Spleen (tissue), 11 donors: ENCODE data around the gene ST3GAL4. TPM values are rescaled to one million over a fixed set of nuclear protein-coding genes. Genes with fewer than 3 reads are reported as not detected.
A peak's percentile ranks its signal among the peaks of the same experiment; 100 is the strongest.
"Not testable (repeated sequence)": the region's sequence is repeated elsewhere in the genome, so short reads cannot be mapped to it uniquely, and the experiment has no call there.

Experiments
- DNase-seq: peaks from one replicate; pipeline ENCODE4 v3.0.0-alpha.2; 2020
- H3K27ac ChIP-seq, 8 donors: fragments of 200-600 bp; sonication (generic) in 7 of 8; 1 replicate in 4 of 8; 2 replicates in 4 of 8; pipeline versions ENCODE4 v1.5.0 to v1.8.0; 2016 to 2021; ENCODE audit warnings: inconsistent platforms in 4 of 8, mild to moderate bottlenecking in 4 of 8, moderate library complexity in 1 of 8
- H3K27me3 ChIP-seq, 7 donors: fragments of 200-600 bp; sonication (generic) in 6 of 7; replicated peaks in 1 of 7; 1 replicate in 4 of 7; 2 replicates in 3 of 7; pipeline versions ENCODE4 v1.5.0 to v1.8.0; 2016 to 2021; ENCODE audit warnings: inconsistent platforms in 3 of 7, mild to moderate bottlenecking in 1 of 7
- H3K36me3 ChIP-seq, 6 donors: fragments of 200-600 bp; sonication (generic) in 5 of 6; 1 replicate in 4 of 6; 2 replicates in 2 of 6; pipeline versions ENCODE4 v1.5.0 to v1.8.0; 2016 to 2021; ENCODE audit warnings: inconsistent platforms in 2 of 6
- H3K4me1 ChIP-seq, 6 donors: fragments of 200-600 bp; sonication (generic) in 5 of 6; 1 replicate in 3 of 6; 2 replicates in 3 of 6; pipeline versions ENCODE4 v1.5.0 to v1.8.0; 2016 to 2021; ENCODE audit warnings: inconsistent platforms in 3 of 6
- H3K4me3 ChIP-seq, 8 donors: fragments of 200-600 bp; sonication (generic) in 7 of 8; 1 replicate in 4 of 8; 2 replicates in 4 of 8; pipeline versions ENCODE4 v1.5.0 to v1.8.0; 2016 to 2021; ENCODE audit warnings: inconsistent platforms in 4 of 8, mild to moderate bottlenecking in 4 of 8, moderate library complexity in 2 of 8
- H3K9me3 ChIP-seq, 8 donors: fragments of 200-600 bp; sonication (generic) in 7 of 8; 1 replicate in 4 of 8; 2 replicates in 4 of 8; pipeline versions ENCODE4 v1.5.0 to v1.8.0; 2016 to 2021; ENCODE audit warnings: inconsistent platforms in 4 of 8
- CTCF ChIP-seq, 11 experiments: fragments of 200-600 bp in 7 of 11; fragments of 450-650 bp in 4 of 11; sonication (generic) in 4 of 11; IDR thresholded peaks in 8 of 11; conservative IDR thresholded peaks in 3 of 11; 1 replicate in 7 of 11; 2 replicates in 4 of 11; pipeline versions ENCODE4 v1.4.0 to v1.8.0; 2016 to 2021; ENCODE audit warnings: antibody characterized with exemption in 11 of 11, inconsistent platforms in 4 of 11, mild to moderate bottlenecking in 1 of 11
- POLR2A ChIP-seq, 3 donors: fragments of 450-650 bp; IDR thresholded peaks; one replicate each; pipeline ENCODE4 v1.5.1; 2017; ENCODE audit warnings: antibody characterized with exemption in 3 of 3, mild to moderate bottlenecking in 1 of 3
- POLR2AphosphoS5 ChIP-seq, 3 donors: sonication (generic); formaldehyde crosslinking; IDR thresholded peaks; one replicate each; pipeline ENCODE4 v1.5.1; 2017; ENCODE audit warnings: antibody characterized with exemption in 3 of 3
- WGBS, 5 donors: extraction: QIAGEN DNeasy Blood & Tissue Kit in 3 of 5; methylation state at CpG; one replicate each; pipeline versions ENCODE4 v1.1.5 to v1.1.7; 2013 to 2018; 5-methylcytosine and 5-hydroxymethylcytosine counted together
- intact Hi-C: fragments of 100-400 bp; cut with DNase I; formaldehyde crosslinking; loops from one replicate; pipeline ENCODE4 v1.15.0; 2023; ENCODE audit warnings: low total_unique reads
- polyA plus RNA-seq, 3 donors: library from polyadenylated mRNA; stranded (reverse); fragments of 200-250 nt; gene quantifications; one replicate each; pipeline ENCODE4 v1.2.1, GENCODE V29; 2013
- total RNA-seq, 7 donors: library from RNA; depleted of rRNA in 3 of 7; stranded (reverse); fragments of >200 nt in 3 of 7; fragmentation: NEBNext Ultra II Directional in 4 of 7; extraction: Animal tissue kit (Norgen Biotek cat#: 25700) in 4 of 7; gene quantifications; one replicate each; pipeline versions ENCODE4 v1.1.0 to v1.2.1, GENCODE V29; 2016 to 2021
- donor health status: healthy with polysubstance abuse.
- donor health status: DM: no; HTN: no; CAD: no; lungs with moderate emphysema.
- donor health status: DM: no; HTN: no; CAD: no.
- donor health status: Bipolar disorder and iron deficiency.
- donor health status: healthy.
- donor health status: DM: no; HTN: no; CAD: no.
- donor health status: DM: yes; HTN: yes; CAD: no.

Gene ST3GAL4
- total and polyA plus RNA-seq, 10 donors = 12.8 to 102 (median 47.4) TPM

- WGBS, 5 donors = 82 to 97% (median 89%) methylated on average over 8 to 10 of the region's 13 CpGs
- peak overlapping the region in 2 of 8 donors; percentile 40 to 41 for H3K27ac ChIP-seq
- DNase-seq = not testable (repeated sequence)
Observed at GRCh38 chr11:126395784-126396183, 40.3 kb downstream of the ST3GAL4 start.

GRCh38 chr11:126396266-126396665, 40.8 kb downstream of the ST3GAL4 start:
- 92 to 97% (median 95%) methylated on average over 14 to 15 of the region's 15 CpGs for WGBS, 5 donors
- Histone ChIP-seq H3K4me1 (peaks cover 3 to 47% (median 23%) of the 10 kb centered on the region in 6 donors), H3K27ac (peak overlapping the region in 1 of 8 donors; percentile 21)
- H3K36me3 ChIP-seq, H3K4me3 ChIP-seq, H3K27me3 ChIP-seq, H3K9me3 ChIP-seq, intact Hi-C loops: not testable (repeated sequence)
- peak; percentile 61 for DNase-seq
- peak in 1 of 3 donors; percentile 9 for TF ChIP-seq POLR2AphosphoS5 (IDR thresholded peaks at IDR 0.05)

More at GRCh38 chr11:126395784-126396183, 40.3 kb downstream of the ST3GAL4 start:
- intact Hi-C loops, H3K36me3 ChIP-seq, H3K4me3 ChIP-seq, H3K9me3 ChIP-seq, H3K27me3 ChIP-seq: not testable (repeated sequence)
- peaks cover 3 to 49% (median 27%) of the 10 kb centered on the region in 6 donors for H3K4me1 ChIP-seq
- TF ChIP-seq POLR2AphosphoS5 (IDR thresholded peaks at IDR 0.05) = peak in 1 of 3 donors; percentile 39

DNA sequence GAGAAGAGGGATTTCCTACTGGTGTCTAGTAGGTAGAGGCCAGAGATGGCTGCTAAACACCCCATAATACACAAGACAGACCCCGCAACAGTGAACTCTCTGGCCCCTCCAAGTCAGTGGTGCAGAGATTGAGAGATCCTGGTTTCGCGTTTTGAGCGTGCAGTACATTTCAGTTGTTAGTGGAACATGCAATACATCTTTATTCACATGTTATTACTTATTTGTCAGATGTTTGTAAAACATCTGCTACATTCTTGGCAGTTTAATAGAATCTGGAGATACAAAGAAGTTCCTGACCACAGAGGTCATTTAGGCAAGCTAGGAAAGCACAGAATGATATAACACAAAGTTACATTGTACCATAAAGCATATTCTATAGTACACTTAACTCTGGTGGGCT, 41.5 kb downstream of the ST3GAL4 start:
- Histone ChIP-seq H3K36me3 (no peaks in the 10 kb centered on the region), H3K27me3 (no peaks in the 10 kb centered on the region), H3K9me3 (peaks cover 0 to 6% (median 0%) of the 10 kb centered on the region in 8 donors), H3K27ac (peak overlapping the region in 1 of 8 donors; percentile 21), H3K4me3 (no peak overlapping the region), H3K4me1 (peaks cover 2 to 40% (median 19%) of the 10 kb centered on the region in 6 donors)
- intact Hi-C loops = no loop called here
- 69 to 92% (median 88%) methylated on average over 4 of the region's 4 CpGs for WGBS, 5 donors
- TF ChIP-seq POLR2A (IDR thresholded peaks at IDR 0.05) (no peak), CTCF (IDR thresholded peaks at IDR 0.05 in 8 of 11, conservative IDR thresholded peaks at IDR 0.05 in 3 of 11) (no peak), POLR2AphosphoS5 (IDR thresholded peaks at IDR 0.05) (no peak)
- no peak for DNase-seq

DNA sequence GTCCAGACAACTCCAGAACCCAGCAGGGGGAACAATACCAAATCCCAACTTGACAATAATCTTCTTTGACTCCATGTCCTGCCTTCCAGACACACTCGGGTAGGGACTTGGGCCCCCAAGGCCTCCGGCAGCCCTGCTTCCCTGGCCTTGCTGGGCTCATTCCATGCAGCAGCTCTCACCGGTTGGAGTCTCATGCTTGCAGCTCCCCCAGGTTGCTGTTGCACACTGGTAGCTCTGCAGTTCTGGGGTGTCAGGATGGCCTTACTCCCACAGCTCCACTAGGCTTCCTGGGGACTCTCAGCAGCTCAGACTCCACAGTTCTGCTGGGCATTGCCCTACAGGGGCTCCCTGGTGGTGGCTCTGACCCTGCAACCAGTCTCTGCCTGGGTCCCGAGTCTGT, 42.8 kb downstream of the ST3GAL4 start:
- Histone ChIP-seq H3K27ac (no peak overlapping the region), H3K36me3 (peaks cover 0 to 10% (median 0%) of the 10 kb centered on the region in 6 donors), H3K4me1 (peaks cover 0 to 27% (median 9%) of the 10 kb centered on the region in 6 donors), H3K9me3 (peaks cover 0 to 6% (median 0%) of the 10 kb centered on the region in 8 donors), H3K4me3 (no peak overlapping the region), H3K27me3 (no peaks in the 10 kb centered on the region)
- DNase-seq = no peak
- intact Hi-C loops = no loop called here
- TF ChIP-seq POLR2AphosphoS5 (IDR thresholded peaks at IDR 0.05) = peak in 1 of 3 donors; percentile 30
- no peak for TF ChIP-seq CTCF (IDR thresholded peaks at IDR 0.05 in 8 of 11, conservative IDR thresholded peaks at IDR 0.05 in 3 of 11)
- 87 to 96% (median 94%) methylated on average over 3 to 4 of the region's 4 CpGs for WGBS, 5 donors

GRCh38 chr11:126398721-126399120, 43.2 kb downstream of the ST3GAL4 start:
- no peak overlapping the region for H3K4me3 ChIP-seq
- peaks cover 0 to 6% (median 0%) of the 10 kb centered on the region in 8 donors for H3K9me3 ChIP-seq
- intact Hi-C loops = no loop called here
- H3K27ac ChIP-seq = no peak overlapping the region
- TF ChIP-seq CTCF (IDR thresholded peaks at IDR 0.05 in 8 of 11, conservative IDR thresholded peaks at IDR 0.05 in 3 of 11) (no peak), POLR2AphosphoS5 (IDR thresholded peaks at IDR 0.05) (no peak), POLR2A (IDR thresholded peaks at IDR 0.05) (no peak)
- peaks cover 0 to 23% (median 6%) of the 10 kb centered on the region in 6 donors for H3K4me1 ChIP-seq
- WGBS, 5 donors = 95 to 100% (median 100%) methylated on average over 1 of the region's 1 CpG
- no peak for DNase-seq
- H3K36me3 ChIP-seq = peaks cover 0 to 10% (median 0%) of the 10 kb centered on the region in 6 donors
- no peaks in the 10 kb centered on the region for H3K27me3 ChIP-seq
